WERI-Rb-1 (cell line): ENCODE data around the gene TMEM30B.

Source experiments
- DNase-seq: peaks from one replicate; pipeline ENCODE4 v3.0.0-alpha.2; 2020
- H3K27ac ChIP-seq: fragments of 250-450 bp; sonication (Bioruptor Pico); 2 replicates; pipeline ENCODE4 v1.5.1; 2020; ENCODE audit warnings: mild to moderate bottlenecking, moderate library complexity
- H3K27me3 ChIP-seq: fragments of 250-450 bp; sonication (Bioruptor Pico); 2 replicates; pipeline ENCODE4 v1.5.1; 2021; ENCODE audit warnings: mild to moderate bottlenecking, low read depth, moderate library complexity; ENCODE audit not compliant: insufficient read depth, severe bottlenecking
- H3K36me3 ChIP-seq: fragments of 250-450 bp; sonication (Bioruptor Pico); 2 replicates; pipeline ENCODE4 v1.5.1; 2020; ENCODE audit warnings: mild to moderate bottlenecking, moderate library complexity
- H3K4me3 ChIP-seq: 2 replicates; pipeline ENCODE4 v1.5.1; 2011; ENCODE audit warnings: low read depth, mild to moderate bottlenecking, control low read depth, low read length
- H3K9me3 ChIP-seq: fragments of 250-450 bp; sonication (Bioruptor Pico); 2 replicates; pipeline ENCODE4 v1.5.1; 2021; ENCODE audit warnings: mild to moderate bottlenecking, moderate library complexity; ENCODE audit not compliant: severe bottlenecking
- TF ChIP-seq, protein P1 (sequence below): IDR thresholded peaks from 2 replicates; pipeline ENCODE4 v1.5.1; 2011; ENCODE audit warnings: low read depth, mild to moderate bottlenecking, control low read depth, inconsistent platforms, low read length

The TMEM30B gene

DNA sequence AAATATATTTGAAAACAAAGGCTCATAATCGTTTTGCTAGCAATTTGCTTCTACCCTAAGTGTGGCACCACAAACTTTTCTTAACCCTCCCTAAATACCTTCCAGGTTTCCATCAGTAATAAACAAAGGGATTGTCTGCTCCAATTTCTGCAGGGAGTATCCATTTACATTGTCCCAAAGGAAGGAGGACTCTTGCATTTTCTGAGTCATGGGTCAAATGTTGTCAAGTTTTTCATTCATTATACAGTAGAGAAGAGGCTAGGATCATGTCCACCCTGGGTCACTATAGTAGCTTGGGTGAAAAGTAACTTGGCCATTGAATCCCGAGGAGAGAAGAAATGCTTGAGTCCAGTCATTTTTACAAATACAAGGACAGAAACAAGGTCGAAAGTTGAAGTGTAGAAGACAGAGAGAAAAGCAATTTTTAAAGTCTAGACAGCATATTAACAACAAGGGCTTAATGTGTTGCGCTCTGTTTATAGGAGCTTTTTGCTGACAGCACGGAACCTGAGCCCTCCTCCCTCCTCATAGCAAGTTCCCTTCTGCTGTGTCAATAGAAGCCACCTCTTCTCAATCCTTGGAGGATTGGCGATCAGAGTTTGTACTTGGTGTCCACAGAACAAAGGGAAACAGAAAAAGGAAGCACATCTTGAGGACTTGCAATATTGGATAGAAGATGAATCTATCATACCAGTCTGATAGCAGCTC is 53.1 kb downstream of the TMEM30B start:
- no peaks in the 10 kb centered on the region for H3K27me3 ChIP-seq
- TF ChIP-seq, protein P1, sequence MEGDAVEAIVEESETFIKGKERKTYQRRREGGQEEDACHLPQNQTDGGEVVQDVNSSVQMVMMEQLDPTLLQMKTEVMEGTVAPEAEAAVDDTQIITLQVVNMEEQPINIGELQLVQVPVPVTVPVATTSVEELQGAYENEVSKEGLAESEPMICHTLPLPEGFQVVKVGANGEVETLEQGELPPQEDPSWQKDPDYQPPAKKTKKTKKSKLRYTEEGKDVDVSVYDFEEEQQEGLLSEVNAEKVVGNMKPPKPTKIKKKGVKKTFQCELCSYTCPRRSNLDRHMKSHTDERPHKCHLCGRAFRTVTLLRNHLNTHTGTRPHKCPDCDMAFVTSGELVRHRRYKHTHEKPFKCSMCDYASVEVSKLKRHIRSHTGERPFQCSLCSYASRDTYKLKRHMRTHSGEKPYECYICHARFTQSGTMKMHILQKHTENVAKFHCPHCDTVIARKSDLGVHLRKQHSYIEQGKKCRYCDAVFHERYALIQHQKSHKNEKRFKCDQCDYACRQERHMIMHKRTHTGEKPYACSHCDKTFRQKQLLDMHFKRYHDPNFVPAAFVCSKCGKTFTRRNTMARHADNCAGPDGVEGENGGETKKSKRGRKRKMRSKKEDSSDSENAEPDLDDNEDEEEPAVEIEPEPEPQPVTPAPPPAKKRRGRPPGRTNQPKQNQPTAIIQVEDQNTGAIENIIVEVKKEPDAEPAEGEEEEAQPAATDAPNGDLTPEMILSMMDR = no peak
- H3K36me3 ChIP-seq = no peaks in the 10 kb centered on the region
- no peak overlapping the region for H3K27ac ChIP-seq
- no peak for DNase-seq
- H3K4me3 ChIP-seq = no peak overlapping the region
- no peaks in the 10 kb centered on the region for H3K9me3 ChIP-seq
